GM23338 (cell line): Measurements from ENCODE around the gene RBM43. TPM values are rescaled to one million over a fixed set of nuclear protein-coding genes. Genes with fewer than 3 reads are reported as not detected.

Experiments
- ATAC-seq: fragments of 200-7000 bp; cut with Tn5 transposase; 3 replicates; pipeline ENCODE4 v1.9.1; 2020
- DNase-seq: peaks from one replicate; pipeline ENCODE4 v3.0.0-alpha.2; 2015; ENCODE audit warnings: low spot score
- H2AFZ ChIP-seq: fragments of 200-600 bp; sonication (generic); 2 replicates; pipeline ENCODE4 v1.8.0; 2016; ENCODE audit warnings: antibody characterized with exemption, mild to moderate bottlenecking, moderate library complexity
- H3F3A ChIP-seq: fragments of 200-600 bp; sonication (generic); replicated peaks from 2 replicates; pipeline ENCODE4 v1.8.0; 2017; ENCODE audit warnings: antibody characterized with exemption, mixed run types, low read depth
- H3K27ac ChIP-seq: fragments of 200-600 bp; sonication (generic); 2 replicates; pipeline ENCODE4 v1.6.1; 2016; ENCODE audit warnings: low read depth
- H3K27me3 ChIP-seq: fragments of 200-600 bp; sonication (generic); 2 replicates; pipeline ENCODE4 v1.8.0; 2016; ENCODE audit warnings: mild to moderate bottlenecking, mixed run types, moderate library complexity; ENCODE audit not compliant: insufficient read depth
- H3K36me3 ChIP-seq: fragments of 200-600 bp; sonication (generic); 2 replicates; pipeline ENCODE4 v1.8.0; 2016; ENCODE audit warnings: mild to moderate bottlenecking; ENCODE audit not compliant: insufficient read depth
- H3K4me1 ChIP-seq: fragments of 200-600 bp; sonication (generic); 2 replicates; pipeline ENCODE4 v1.8.0; 2016; ENCODE audit warnings: mild to moderate bottlenecking, moderate library complexity; ENCODE audit not compliant: insufficient read depth
- H3K4me2 ChIP-seq: fragments of 200-600 bp; sonication (generic); 2 replicates; pipeline ENCODE4 v1.7.1; 2017; ENCODE audit warnings: mixed run types
- H3K4me3 ChIP-seq: fragments of 200-600 bp; sonication (generic); 2 replicates; pipeline ENCODE4 v1.6.1; 2016; ENCODE audit warnings: mixed run types
- H3K79me2 ChIP-seq: fragments of 200-600 bp; sonication (generic); replicated peaks from 2 replicates; pipeline ENCODE4 v1.8.0; 2017; ENCODE audit warnings: mild to moderate bottlenecking; ENCODE audit not compliant: insufficient read depth
- H3K9me2 ChIP-seq: fragments of 200-600 bp; sonication (generic); 2 replicates; pipeline ENCODE4 v1.8.0; 2017; ENCODE audit not compliant: insufficient read depth
- H4K20me1 ChIP-seq: fragments of 200-600 bp; sonication (generic); replicated peaks from 2 replicates; pipeline ENCODE4 v1.8.0; 2017; ENCODE audit warnings: mild to moderate bottlenecking; ENCODE audit not compliant: insufficient read depth
- H3K27ac Mint-ChIP-seq: 2 replicates; pipeline ENCODE4 v1.8.0; 2020; ENCODE audit warnings: inconsistent platforms, mild to moderate bottlenecking, moderate library complexity, mixed read lengths
- H3K27me3 Mint-ChIP-seq: 3 replicates; pipeline ENCODE4 v1.8.0; 2022; ENCODE audit warnings: low read depth, mild to moderate bottlenecking, moderate library complexity, mixed read lengths, inconsistent platforms; ENCODE audit not compliant: insufficient read depth, poor library complexity
- H3K36me3 Mint-ChIP-seq: 3 replicates; pipeline ENCODE4 v1.8.0; 2021; ENCODE audit warnings: low read depth, mild to moderate bottlenecking, inconsistent platforms, moderate library complexity, mixed read lengths
- H3K4me1 Mint-ChIP-seq: 3 replicates; pipeline ENCODE4 v1.8.0; 2020; ENCODE audit warnings: mild to moderate bottlenecking, inconsistent platforms, mixed read lengths
- H3K4me3 Mint-ChIP-seq: 3 replicates; pipeline ENCODE4 v1.8.0; 2021; ENCODE audit warnings: moderate library complexity, mild to moderate bottlenecking, inconsistent platforms, mixed read lengths
- H3K9me3 Mint-ChIP-seq: 3 replicates; pipeline ENCODE4 v1.8.0; 2020; ENCODE audit warnings: moderate library complexity, mild to moderate bottlenecking, inconsistent platforms, mixed read lengths
- CREB1 ChIP-seq: fragments of 250-450 bp; sonication (Bioruptor Pico); IDR thresholded peaks from 2 replicates; pipeline ENCODE4 v1.5.0; 2020; ENCODE audit warnings: low read depth, mild to moderate bottlenecking, moderate library complexity
- EZH2 ChIP-seq: fragments of 200-600 bp; sonication (generic); IDR thresholded peaks from one replicate; pipeline ENCODE4 v1.8.0; 2017; ENCODE audit warnings: antibody characterized with exemption, mild to moderate bottlenecking, low read depth; ENCODE audit not compliant: unreplicated experiment
- EZH2phosphoT487 ChIP-seq: fragments of 200-600 bp; sonication (generic); IDR thresholded peaks from one replicate; pipeline ENCODE4 v1.8.1; 2018; ENCODE audit warnings: antibody characterized with exemption; ENCODE audit not compliant: unreplicated experiment
- JUNB ChIP-seq: IDR thresholded peaks from one replicate; pipeline ENCODE4 v1.6.1; 2016; ENCODE audit warnings: antibody characterized with exemption; ENCODE audit not compliant: unreplicated experiment
- NANOG ChIP-seq: IDR thresholded peaks from 2 replicates; pipeline ENCODE4 v1.6.1; 2016; ENCODE audit warnings: antibody characterized with exemption, borderline replicate concordance
- POLR2AphosphoS5 ChIP-seq: IDR thresholded peaks from 2 replicates; pipeline ENCODE4 v1.6.1; 2016; ENCODE audit warnings: antibody characterized with exemption, low read depth
- STAT1 ChIP-seq: IDR thresholded peaks from one replicate; pipeline ENCODE4 v1.6.1; 2016; ENCODE audit warnings: antibody characterized with exemption; ENCODE audit not compliant: unreplicated experiment
- ZNF114 ChIP-seq: fragments of 250-450 bp; sonication (Bioruptor Pico); IDR thresholded peaks from 2 replicates; pipeline ENCODE4 v1.5.0; 2020; ENCODE audit warnings: mild to moderate bottlenecking, moderate library complexity
- ZNF331 ChIP-seq: fragments of 250-450 bp; sonication (Bioruptor Pico); IDR thresholded peaks from 2 replicates; pipeline ENCODE4 v1.5.0; 2020; ENCODE audit warnings: low read depth, mild to moderate bottlenecking, moderate library complexity
- polyA plus RNA-seq: library from polyadenylated mRNA; unstranded; fragments of >200 nt; fragmentation: Nextera tagmentation; extraction: Ambion mirVana; gene quantifications from 2 replicates; pipeline ENCODE4 v1.2.1, GENCODE V29; 2016
- total RNA-seq: library from RNA; depleted of rRNA; stranded (reverse); fragments of >200 nt; shearing (Covaris generic); gene quantifications from 2 replicates; pipeline ENCODE4 v1.2.3, GENCODE V29; 2014
- TF ChIP-seq, protein P1 (sequence below): fragments of 250-450 bp; sonication (Bioruptor Pico); IDR thresholded peaks from 2 replicates; pipeline ENCODE4 v1.5.0; 2020; ENCODE audit warnings: mild to moderate bottlenecking, moderate library complexity
- TF ChIP-seq, protein P2 (sequence below): IDR thresholded peaks from 2 replicates; pipeline ENCODE4 v1.6.1; 2016; ENCODE audit warnings: antibody characterized with exemption
- TF ChIP-seq, protein P3 (sequence below): IDR thresholded peaks from one replicate; pipeline ENCODE4 v1.6.1; 2018; ENCODE audit warnings: antibody characterized with exemption; ENCODE audit not compliant: unreplicated experiment

The RBM43 gene
- total and polyA plus RNA-seq, 2 experiments from 2014 or later: 3.3 to 3.4 TPM

DNA sequence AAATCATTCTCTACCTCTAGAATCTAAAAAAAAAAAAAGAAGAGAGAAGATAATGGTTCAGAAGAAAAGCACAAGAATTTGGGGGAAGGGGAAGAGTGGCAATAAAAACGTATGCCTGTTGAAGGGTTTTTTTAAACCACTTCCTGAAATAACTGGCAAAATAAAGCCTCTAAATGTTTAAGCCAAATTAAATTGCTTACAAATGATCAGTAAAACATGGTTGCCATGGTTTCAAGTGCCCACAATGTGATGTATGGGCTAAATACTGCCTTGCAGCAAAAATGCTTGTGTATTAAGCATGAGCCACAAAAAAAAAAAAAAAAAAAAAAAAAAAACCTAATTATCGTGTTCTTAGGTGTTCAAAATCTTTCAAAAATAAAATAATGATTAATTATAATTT is 60.8 kb downstream of the RBM43 start:
- H3K36me3 ChIP-seq: no peaks in the 10 kb centered on the region
- H3K27ac ChIP-seq: no peak overlapping the region
- TF ChIP-seq EZH2phosphoT487 (no peak), EZH2 (no peak)
- no peaks in the 10 kb centered on the region for H4K20me1 ChIP-seq
- Mint-ChIP-seq H3K27me3 (no peaks in the 10 kb centered on the region), H3K4me1 (no peaks in the 10 kb centered on the region), H3K27ac (no peak overlapping the region), H3K4me3 (no peak overlapping the region), H3K36me3 (no peaks in the 10 kb centered on the region), H3K9me3 (no peaks in the 10 kb centered on the region)
- no peaks in the 10 kb centered on the region for H3K4me1 ChIP-seq
- ATAC-seq: no peak
- H3K9me2 ChIP-seq: peaks cover 3% of the 10 kb centered on the region; the same call in 1 of the 2 replicates
- no peaks in the 10 kb centered on the region for H3F3A ChIP-seq
- DNase-seq: no peak
- no peaks in the 10 kb centered on the region for H3K27me3 ChIP-seq
- peak overlapping the region; percentile 19; the same call in 1 of the 2 replicates for H2AFZ ChIP-seq
- H3K4me2 ChIP-seq: no peak overlapping the region
- no peak overlapping the region for H3K4me3 ChIP-seq
- no peaks in the 10 kb centered on the region for H3K79me2 ChIP-seq

DNA sequence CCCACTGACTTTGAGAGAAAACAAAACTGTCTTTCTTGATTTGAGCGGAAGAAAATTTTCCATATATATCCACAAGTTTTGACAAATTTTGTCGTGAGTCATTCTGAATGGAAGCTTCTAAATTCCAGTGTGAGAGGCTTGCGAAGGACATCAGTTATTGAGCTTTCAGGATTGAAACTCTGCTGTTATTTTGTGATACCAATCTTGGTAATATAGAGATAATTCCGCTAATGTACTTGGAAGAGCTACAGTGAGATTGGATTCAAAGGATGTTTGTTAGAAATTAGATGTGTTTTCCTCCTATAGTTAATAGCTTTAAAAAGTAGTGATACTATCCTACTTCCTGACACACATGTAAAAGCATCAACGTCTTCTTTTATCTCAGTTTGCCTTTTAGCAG is 61.4 kb downstream of the RBM43 start:
- no peak for ATAC-seq
- no peak overlapping the region for H3K27ac ChIP-seq
- H3K4me2 ChIP-seq: no peak overlapping the region
- DNase-seq: no peak
- H3K79me2 ChIP-seq: no peaks in the 10 kb centered on the region
- H3K4me3 ChIP-seq: no peak overlapping the region
- no peaks in the 10 kb centered on the region for H3K27me3 ChIP-seq
- no peaks in the 10 kb centered on the region for H3F3A ChIP-seq
- Mint-ChIP-seq H3K4me3 (no peak overlapping the region), H3K27me3 (no peaks in the 10 kb centered on the region), H3K9me3 (no peaks in the 10 kb centered on the region), H3K27ac (no peak overlapping the region), H3K4me1 (no peaks in the 10 kb centered on the region), H3K36me3 (no peaks in the 10 kb centered on the region)
- H3K36me3 ChIP-seq: no peaks in the 10 kb centered on the region
- H4K20me1 ChIP-seq: no peaks in the 10 kb centered on the region
- H2AFZ ChIP-seq: peak overlapping the region; percentile 19; the same call in 1 of the 2 replicates
- H3K9me2 ChIP-seq: peaks cover 3% of the 10 kb centered on the region; the same call in 1 of the 2 replicates
- H3K4me1 ChIP-seq: no peaks in the 10 kb centered on the region
- no peak for TF ChIP-seq ZNF114 (CRISPR knock-in tag)
- TF ChIP-seq POLR2AphosphoS5: no peak
- no peak for TF ChIP-seq EZH2
- TF ChIP-seq, protein P1, sequence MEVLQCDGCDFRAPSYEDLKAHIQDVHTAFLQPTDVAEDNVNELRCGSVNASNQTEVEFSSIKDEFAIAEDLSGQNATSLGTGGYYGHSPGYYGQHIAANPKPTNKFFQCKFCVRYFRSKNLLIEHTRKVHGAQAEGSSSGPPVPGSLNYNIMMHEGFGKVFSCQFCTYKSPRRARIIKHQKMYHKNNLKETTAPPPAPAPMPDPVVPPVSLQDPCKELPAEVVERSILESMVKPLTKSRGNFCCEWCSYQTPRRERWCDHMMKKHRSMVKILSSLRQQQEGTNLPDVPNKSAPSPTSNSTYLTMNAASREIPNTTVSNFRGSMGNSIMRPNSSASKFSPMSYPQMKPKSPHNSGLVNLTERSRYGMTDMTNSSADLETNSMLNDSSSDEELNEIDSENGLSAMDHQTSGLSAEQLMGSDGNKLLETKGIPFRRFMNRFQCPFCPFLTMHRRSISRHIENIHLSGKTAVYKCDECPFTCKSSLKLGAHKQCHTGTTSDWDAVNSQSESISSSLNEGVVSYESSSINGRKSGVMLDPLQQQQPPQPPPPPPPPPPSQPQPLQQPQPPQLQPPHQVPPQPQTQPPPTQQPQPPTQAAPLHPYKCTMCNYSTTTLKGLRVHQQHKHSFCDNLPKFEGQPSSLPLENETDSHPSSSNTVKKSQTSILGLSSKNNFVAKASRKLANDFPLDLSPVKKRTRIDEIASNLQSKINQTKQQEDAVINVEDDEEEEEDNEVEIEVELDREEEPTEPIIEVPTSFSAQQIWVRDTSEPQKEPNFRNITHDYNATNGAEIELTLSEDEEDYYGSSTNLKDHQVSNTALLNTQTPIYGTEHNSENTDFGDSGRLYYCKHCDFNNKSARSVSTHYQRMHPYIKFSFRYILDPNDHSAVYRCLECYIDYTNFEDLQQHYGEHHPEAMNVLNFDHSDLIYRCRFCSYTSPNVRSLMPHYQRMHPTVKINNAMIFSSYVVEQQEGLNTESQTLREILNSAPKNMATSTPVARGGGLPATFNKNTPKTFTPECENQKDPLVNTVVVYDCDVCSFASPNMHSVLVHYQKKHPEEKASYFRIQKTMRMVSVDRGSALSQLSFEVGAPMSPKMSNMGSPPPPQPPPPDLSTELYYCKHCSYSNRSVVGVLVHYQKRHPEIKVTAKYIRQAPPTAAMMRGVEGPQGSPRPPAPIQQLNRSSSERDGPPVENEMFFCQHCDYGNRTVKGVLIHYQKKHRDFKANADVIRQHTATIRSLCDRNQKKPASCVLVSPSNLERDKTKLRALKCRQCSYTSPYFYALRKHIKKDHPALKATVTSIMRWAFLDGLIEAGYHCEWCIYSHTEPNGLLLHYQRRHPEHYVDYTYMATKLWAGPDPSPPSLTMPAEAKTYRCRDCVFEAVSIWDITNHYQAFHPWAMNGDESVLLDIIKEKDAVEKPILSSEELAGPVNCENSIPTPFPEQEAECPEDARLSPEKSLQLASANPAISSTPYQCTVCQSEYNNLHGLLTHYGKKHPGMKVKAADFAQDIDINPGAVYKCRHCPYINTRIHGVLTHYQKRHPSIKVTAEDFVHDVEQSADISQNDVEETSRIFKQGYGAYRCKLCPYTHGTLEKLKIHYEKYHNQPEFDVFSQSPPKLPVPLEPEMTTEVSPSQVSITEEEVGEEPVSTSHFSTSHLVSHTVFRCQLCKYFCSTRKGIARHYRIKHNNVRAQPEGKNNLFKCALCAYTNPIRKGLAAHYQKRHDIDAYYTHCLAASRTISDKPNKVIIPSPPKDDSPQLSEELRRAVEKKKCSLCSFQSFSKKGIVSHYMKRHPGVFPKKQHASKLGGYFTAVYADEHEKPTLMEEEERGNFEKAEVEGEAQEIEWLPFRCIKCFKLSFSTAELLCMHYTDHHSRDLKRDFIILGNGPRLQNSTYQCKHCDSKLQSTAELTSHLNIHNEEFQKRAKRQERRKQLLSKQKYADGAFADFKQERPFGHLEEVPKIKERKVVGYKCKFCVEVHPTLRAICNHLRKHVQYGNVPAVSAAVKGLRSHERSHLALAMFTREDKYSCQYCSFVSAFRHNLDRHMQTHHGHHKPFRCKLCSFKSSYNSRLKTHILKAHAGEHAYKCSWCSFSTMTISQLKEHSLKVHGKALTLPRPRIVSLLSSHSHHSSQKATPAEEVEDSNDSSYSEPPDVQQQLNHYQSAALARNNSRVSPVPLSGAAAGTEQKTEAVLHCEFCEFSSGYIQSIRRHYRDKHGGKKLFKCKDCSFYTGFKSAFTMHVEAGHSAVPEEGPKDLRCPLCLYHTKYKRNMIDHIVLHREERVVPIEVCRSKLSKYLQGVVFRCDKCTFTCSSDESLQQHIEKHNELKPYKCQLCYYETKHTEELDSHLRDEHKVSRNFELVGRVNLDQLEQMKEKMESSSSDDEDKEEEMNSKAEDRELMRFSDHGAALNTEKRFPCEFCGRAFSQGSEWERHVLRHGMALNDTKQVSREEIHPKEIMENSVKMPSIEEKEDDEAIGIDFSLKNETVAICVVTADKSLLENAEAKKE (CRISPR knock-in tag): no peak
- TF ChIP-seq JUNB: no peak
- no peak for TF ChIP-seq NANOG
- TF ChIP-seq, protein P2, sequence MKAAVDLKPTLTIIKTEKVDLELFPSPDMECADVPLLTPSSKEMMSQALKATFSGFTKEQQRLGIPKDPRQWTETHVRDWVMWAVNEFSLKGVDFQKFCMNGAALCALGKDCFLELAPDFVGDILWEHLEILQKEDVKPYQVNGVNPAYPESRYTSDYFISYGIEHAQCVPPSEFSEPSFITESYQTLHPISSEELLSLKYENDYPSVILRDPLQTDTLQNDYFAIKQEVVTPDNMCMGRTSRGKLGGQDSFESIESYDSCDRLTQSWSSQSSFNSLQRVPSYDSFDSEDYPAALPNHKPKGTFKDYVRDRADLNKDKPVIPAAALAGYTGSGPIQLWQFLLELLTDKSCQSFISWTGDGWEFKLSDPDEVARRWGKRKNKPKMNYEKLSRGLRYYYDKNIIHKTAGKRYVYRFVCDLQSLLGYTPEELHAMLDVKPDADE: no peak
- no peak for TF ChIP-seq STAT1
- TF ChIP-seq, protein P3, sequence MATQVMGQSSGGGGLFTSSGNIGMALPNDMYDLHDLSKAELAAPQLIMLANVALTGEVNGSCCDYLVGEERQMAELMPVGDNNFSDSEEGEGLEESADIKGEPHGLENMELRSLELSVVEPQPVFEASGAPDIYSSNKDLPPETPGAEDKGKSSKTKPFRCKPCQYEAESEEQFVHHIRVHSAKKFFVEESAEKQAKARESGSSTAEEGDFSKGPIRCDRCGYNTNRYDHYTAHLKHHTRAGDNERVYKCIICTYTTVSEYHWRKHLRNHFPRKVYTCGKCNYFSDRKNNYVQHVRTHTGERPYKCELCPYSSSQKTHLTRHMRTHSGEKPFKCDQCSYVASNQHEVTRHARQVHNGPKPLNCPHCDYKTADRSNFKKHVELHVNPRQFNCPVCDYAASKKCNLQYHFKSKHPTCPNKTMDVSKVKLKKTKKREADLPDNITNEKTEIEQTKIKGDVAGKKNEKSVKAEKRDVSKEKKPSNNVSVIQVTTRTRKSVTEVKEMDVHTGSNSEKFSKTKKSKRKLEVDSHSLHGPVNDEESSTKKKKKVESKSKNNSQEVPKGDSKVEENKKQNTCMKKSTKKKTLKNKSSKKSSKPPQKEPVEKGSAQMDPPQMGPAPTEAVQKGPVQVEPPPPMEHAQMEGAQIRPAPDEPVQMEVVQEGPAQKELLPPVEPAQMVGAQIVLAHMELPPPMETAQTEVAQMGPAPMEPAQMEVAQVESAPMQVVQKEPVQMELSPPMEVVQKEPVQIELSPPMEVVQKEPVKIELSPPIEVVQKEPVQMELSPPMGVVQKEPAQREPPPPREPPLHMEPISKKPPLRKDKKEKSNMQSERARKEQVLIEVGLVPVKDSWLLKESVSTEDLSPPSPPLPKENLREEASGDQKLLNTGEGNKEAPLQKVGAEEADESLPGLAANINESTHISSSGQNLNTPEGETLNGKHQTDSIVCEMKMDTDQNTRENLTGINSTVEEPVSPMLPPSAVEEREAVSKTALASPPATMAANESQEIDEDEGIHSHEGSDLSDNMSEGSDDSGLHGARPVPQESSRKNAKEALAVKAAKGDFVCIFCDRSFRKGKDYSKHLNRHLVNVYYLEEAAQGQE: no peak
- TF ChIP-seq CREB1 (CRISPR knock-in tag): no peak
- TF ChIP-seq ZNF331 (CRISPR knock-in tag): no peak
